GM12878 (cell line): ENCODE results near the gene ITGA3. TPM values are rescaled to one million over a fixed set of nuclear protein-coding genes. Genes with fewer than 3 reads are reported as not detected.

Experiments
- ATAC-seq: fragments of 200-7000 bp; cut with Tn5 transposase; 3 replicates; pipeline ENCODE4 v1.9.1; 2020; ENCODE audit warnings: mild to moderate bottlenecking, moderate library complexity
- BruUV-seq: library from RNA; stranded (reverse); fragments of 400-500 nt; replicated peaks from 2 replicates; lab custom pipeline; 2021; lab: Mats Ljungman, UMichigan
- CTCF ChIA-PET: fragments of 300-600 bp; sonication (Branson Sonifier 250); formaldehyde crosslinking; extraction: SDS; loops from one replicate; lab custom pipeline; 2021; ENCODE audit warnings: inconsistent platforms; lab: Yijun Ruan, JAX
- POLR2A ChIA-PET: fragments of 350-600 bp; formaldehyde crosslinking; extraction: SDS; loops from one replicate; lab custom pipeline; 2021; ENCODE audit warnings: inconsistent platforms; lab: Charles Lee
- RAD21 ChIA-PET: fragments of 300-600 bp; sonication (Branson Sonifier 250); formaldehyde crosslinking; loops from one replicate; lab custom pipeline; 2023; ENCODE audit warnings: antibody characterized with exemption; ENCODE audit not compliant: unreplicated experiment; lab: Charles Lee
- SMC1A ChIA-PET: fragments of 300-600 bp; sonication (Branson Sonifier 250); formaldehyde crosslinking; loops from one replicate; lab custom pipeline; 2023; ENCODE audit not compliant: unreplicated experiment, uncharacterized antibody; lab: Charles Lee
- DNase-seq: peaks from one replicate; pipeline ENCODE4 v3.0.0-alpha.2; 2011; ENCODE audit warnings: low read depth, low spot score
- FAIRE-seq: peaks from 3 replicates; lab custom pipeline; 2011; peaks lifted over from hg19 to GRCh38; lab: Jason Lieb, UNC
- H2AFZ ChIP-seq: 2 replicates; pipeline ENCODE4 v1.6.0; 2011; ENCODE audit warnings: low read depth, low read length, control low read depth; ENCODE audit not compliant: control insufficient read depth
- H3K27ac ChIP-seq: 2 replicates; pipeline ENCODE4 v1.5.1; 2011; ENCODE audit warnings: control low read depth; ENCODE audit not compliant: control insufficient read depth, insufficient read depth
- H3K27me3 ChIP-seq, 2 experiments: replicated peaks in 1 of 2; 2 replicates each; pipeline versions ENCODE4 v1.6.0 to v1.6.1; 2011; ENCODE audit warnings: low read length in 1 of 2; ENCODE audit not compliant: control insufficient read depth in 2 of 2, insufficient read depth in 2 of 2
- H3K36me3 ChIP-seq, 2 experiments: 2 replicates each; pipeline ENCODE4 v1.5.1; 2011; ENCODE audit warnings: low read length in 1 of 2; ENCODE audit not compliant: control insufficient read depth in 2 of 2, insufficient read depth in 2 of 2
- H3K4me1 ChIP-seq: 2 replicates; pipeline ENCODE4 v1.6.1; 2011; ENCODE audit warnings: mild to moderate bottlenecking, low read length, moderate library complexity, mixed read lengths; ENCODE audit not compliant: control insufficient read depth, insufficient read depth
- H3K4me2 ChIP-seq: 2 replicates; pipeline ENCODE4 v1.6.0; 2011; ENCODE audit warnings: control low read depth; ENCODE audit not compliant: control insufficient read depth, insufficient read depth
- H3K4me3 ChIP-seq: fragments of 200-600 bp; sonication (generic); 2 replicates; pipeline ENCODE4 v1.5.1; 2016
- H3K79me2 ChIP-seq: 2 replicates; pipeline ENCODE4 v1.6.0; 2011; ENCODE audit warnings: low read length; ENCODE audit not compliant: control insufficient read depth, insufficient read depth
- H3K9ac ChIP-seq: 2 replicates; pipeline ENCODE4 v1.8.0; 2011; ENCODE audit warnings: low read length, control low read depth, mixed read lengths; ENCODE audit not compliant: control insufficient read depth, insufficient read depth
- H3K9me3 ChIP-seq: replicated peaks from 3 replicates; pipeline ENCODE4 v1.5.1; 2011; ENCODE audit warnings: mild to moderate bottlenecking, low read length; ENCODE audit not compliant: control insufficient read depth, insufficient read depth
- H4K20me1 ChIP-seq: 2 replicates; pipeline ENCODE4 v1.6.0; 2011; ENCODE audit not compliant: control insufficient read depth, insufficient read depth
- CHD2 ChIP-seq: IDR thresholded peaks from 2 replicates; pipeline ENCODE4 v1.6.1; 2011; ENCODE audit warnings: low read depth, low read length, improper control_type of control experiment, borderline replicate concordance
- CREM ChIP-seq: IDR thresholded peaks from 2 replicates; pipeline ENCODE4 v1.6.1; 2014; ENCODE audit warnings: antibody characterized with exemption, low read depth
- DPF2 ChIP-seq: fragments of 450-650 bp; IDR thresholded peaks from 2 replicates; pipeline ENCODE4 v1.6.1; 2017; ENCODE audit warnings: mild to moderate bottlenecking
- EED ChIP-seq: sonication (generic); IDR thresholded peaks from 2 replicates; pipeline ENCODE4 v1.6.1; 2016; ENCODE audit warnings: antibody characterized with exemption, low read depth
- HCFC1 ChIP-seq: fragments of 150-350 bp; IDR thresholded peaks from 2 replicates; pipeline ENCODE4 v1.6.1; 2014; ENCODE audit warnings: low read length
- JUND ChIP-seq: IDR thresholded peaks from 2 replicates; pipeline ENCODE4 v1.6.1; 2012; ENCODE audit warnings: low read depth, mild to moderate bottlenecking, low read length, improper control_type of control experiment, moderate library complexity
- NRF1 ChIP-seq: conservative IDR thresholded peaks from 2 replicates; pipeline ENCODE4 v1.6.1; 2011; ENCODE audit warnings: mild to moderate bottlenecking, low read depth, low read length, improper control_type of control experiment
- RELA ChIP-seq: fragments of 450-650 bp; IDR thresholded peaks from 2 replicates; pipeline ENCODE4 v1.8.0; 2014; ENCODE audit warnings: borderline replicate concordance; ENCODE audit not compliant: partially characterized antibody
- SMARCA5 ChIP-seq: fragments of 450-650 bp; IDR thresholded peaks from 2 replicates; pipeline ENCODE4 v1.6.1; 2017; ENCODE audit warnings: mild to moderate bottlenecking
- YY1 ChIP-seq: IDR thresholded peaks from 2 replicates; pipeline ENCODE4 v1.6.1; 2011; ENCODE audit warnings: low read depth, mild to moderate bottlenecking, low read length
- ZNF622 ChIP-seq: fragments of 450-650 bp; IDR thresholded peaks from 2 replicates; pipeline ENCODE4 v1.6.1; 2017; ENCODE audit warnings: mild to moderate bottlenecking, inconsistent platforms
- ZSCAN29 ChIP-seq: fragments of 450-650 bp; IDR thresholded peaks from 2 replicates; pipeline ENCODE4 v1.6.1; 2017; ENCODE audit warnings: mild to moderate bottlenecking, moderate library complexity
- WGBS: methylation state at CpG from one replicate; pipeline ENCODE4 v1.1.6; 2016; ENCODE audit warnings: low lambda C conversion rate; ENCODE audit not compliant: insufficient replicate concordance, insufficient coverage; ENCODE audit errors: missing lambda C conversion rate; 5-methylcytosine and 5-hydroxymethylcytosine counted together
- in situ Hi-C: fragments of 300-500 bp; cut with MboI; formaldehyde crosslinking; loops from 9 replicates; pipeline ENCODE4 v1.14.3; 2018; ENCODE audit warnings: mixed read lengths
- intact Hi-C: fragments of 100-400 bp; cut with micrococcal nuclease; formaldehyde crosslinking; loops from one replicate; pipeline ENCODE4 v1.14.2; 2022; ENCODE audit not compliant: unreplicated experiment
- polyA plus RNA-seq, 11 experiments: library from polyadenylated mRNA; depleted of rRNA in 4 of 11; unstranded in 6 of 11; stranded (reverse) in 5 of 11; fragments of >200 nt; fragmentation: Nextera tagmentation in 4 of 11; fragmentation: Illumina TruSeq in 1 of 11; extraction: Ambion mirVana in 4 of 11; extraction: Trizol in 1 of 11; gene quantifications; 1 replicate in 1 of 11; 2 replicates in 10 of 11; pipeline versions ENCODE4 v1.2.1 to v1.2.3, GENCODE V29; 2011 to 2016; ENCODE audit warnings: inconsistent platforms in 2 of 11, missing spikeins in 2 of 11, low read depth in 1 of 11
- total RNA-seq, 4 experiments: library from RNA; depleted of rRNA in 3 of 4; stranded (reverse); fragments of >200 nt in 3 of 4; fragmentation: Illumina TruSeq in 1 of 4; extraction: Trizol in 1 of 4; gene quantifications; 2 replicates each; pipeline versions ENCODE4 v1.2.1 to v1.2.3, GENCODE V29; 2013 to 2021
- TF ChIP-seq, protein P1 (sequence below): fragments of 450-650 bp; IDR thresholded peaks from 2 replicates; pipeline ENCODE4 v1.6.1; 2018; ENCODE audit warnings: mild to moderate bottlenecking, low read depth, moderate library complexity; ENCODE audit not compliant: partially characterized antibody
- TF ChIP-seq, protein P2 (sequence below): IDR thresholded peaks from 2 replicates; pipeline ENCODE4 v1.6.1; 2011; ENCODE audit warnings: low read depth, mild to moderate bottlenecking, low read length, moderate library complexity, borderline replicate concordance; ENCODE audit errors: extremely low read depth
- TF ChIP-seq, protein P3 (sequence below): fragments of 450-650 bp; IDR thresholded peaks from 2 replicates; pipeline ENCODE4 v1.6.1; 2017; ENCODE audit warnings: mild to moderate bottlenecking, low read depth, inconsistent platforms; ENCODE audit not compliant: poor library complexity, severe bottlenecking

Gene ITGA3
- total and polyA plus RNA-seq, 10 of the 15 experiments (the other 5 are each of a cell fraction or from before 2014, with no cell fraction given): 0.29 to 13.4 (median 6.6) TPM

DNA sequence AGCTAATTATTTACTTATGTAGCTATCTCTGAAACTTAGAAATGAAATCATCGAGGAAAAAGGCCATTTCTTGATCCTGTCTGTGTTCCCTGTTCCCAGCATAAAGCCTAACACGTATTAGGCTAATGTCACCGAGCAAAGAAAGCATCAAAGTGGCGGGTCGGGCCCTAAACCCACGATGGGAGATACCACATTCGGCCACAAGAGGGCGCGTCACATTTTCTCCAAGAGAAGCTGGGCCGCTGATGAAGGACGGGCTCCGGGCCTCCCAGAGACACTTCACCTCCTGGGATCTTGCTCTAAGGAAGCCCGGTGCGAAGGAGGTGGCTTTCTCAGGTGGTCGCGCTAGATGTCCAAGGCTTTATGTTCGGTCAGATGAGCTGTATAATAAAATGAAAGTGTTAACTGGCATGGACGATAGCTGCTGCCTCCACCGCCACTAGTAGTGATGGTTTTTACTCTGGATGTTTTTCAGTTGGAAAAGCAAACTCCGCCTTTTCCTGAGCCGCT lies 38.4 kb downstream of the ITGA3 start (continued):
- TF ChIP-seq, protein P1, sequence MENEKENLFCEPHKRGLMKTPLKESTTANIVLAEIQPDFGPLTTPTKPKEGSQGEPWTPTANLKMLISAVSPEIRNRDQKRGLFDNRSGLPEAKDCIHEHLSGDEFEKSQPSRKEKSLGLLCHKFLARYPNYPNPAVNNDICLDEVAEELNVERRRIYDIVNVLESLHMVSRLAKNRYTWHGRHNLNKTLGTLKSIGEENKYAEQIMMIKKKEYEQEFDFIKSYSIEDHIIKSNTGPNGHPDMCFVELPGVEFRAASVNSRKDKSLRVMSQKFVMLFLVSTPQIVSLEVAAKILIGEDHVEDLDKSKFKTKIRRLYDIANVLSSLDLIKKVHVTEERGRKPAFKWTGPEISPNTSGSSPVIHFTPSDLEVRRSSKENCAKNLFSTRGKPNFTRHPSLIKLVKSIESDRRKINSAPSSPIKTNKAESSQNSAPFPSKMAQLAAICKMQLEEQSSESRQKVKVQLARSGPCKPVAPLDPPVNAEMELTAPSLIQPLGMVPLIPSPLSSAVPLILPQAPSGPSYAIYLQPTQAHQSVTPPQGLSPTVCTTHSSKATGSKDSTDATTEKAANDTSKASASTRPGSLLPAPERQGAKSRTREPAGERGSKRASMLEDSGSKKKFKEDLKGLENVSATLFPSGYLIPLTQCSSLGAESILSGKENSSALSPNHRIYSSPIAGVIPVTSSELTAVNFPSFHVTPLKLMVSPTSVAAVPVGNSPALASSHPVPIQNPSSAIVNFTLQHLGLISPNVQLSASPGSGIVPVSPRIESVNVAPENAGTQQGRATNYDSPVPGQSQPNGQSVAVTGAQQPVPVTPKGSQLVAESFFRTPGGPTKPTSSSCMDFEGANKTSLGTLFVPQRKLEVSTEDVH: peak; percentile 52
- peak; percentile 48; the same call in 1 of the 2 replicates for TF ChIP-seq SMARCA5
- no peak for TF ChIP-seq JUND
- peak; percentile 66 for TF ChIP-seq RELA
- TF ChIP-seq EED: 0 out of 2 replicates have a peak, but pooled peaks have one; percentile 11

DNA sequence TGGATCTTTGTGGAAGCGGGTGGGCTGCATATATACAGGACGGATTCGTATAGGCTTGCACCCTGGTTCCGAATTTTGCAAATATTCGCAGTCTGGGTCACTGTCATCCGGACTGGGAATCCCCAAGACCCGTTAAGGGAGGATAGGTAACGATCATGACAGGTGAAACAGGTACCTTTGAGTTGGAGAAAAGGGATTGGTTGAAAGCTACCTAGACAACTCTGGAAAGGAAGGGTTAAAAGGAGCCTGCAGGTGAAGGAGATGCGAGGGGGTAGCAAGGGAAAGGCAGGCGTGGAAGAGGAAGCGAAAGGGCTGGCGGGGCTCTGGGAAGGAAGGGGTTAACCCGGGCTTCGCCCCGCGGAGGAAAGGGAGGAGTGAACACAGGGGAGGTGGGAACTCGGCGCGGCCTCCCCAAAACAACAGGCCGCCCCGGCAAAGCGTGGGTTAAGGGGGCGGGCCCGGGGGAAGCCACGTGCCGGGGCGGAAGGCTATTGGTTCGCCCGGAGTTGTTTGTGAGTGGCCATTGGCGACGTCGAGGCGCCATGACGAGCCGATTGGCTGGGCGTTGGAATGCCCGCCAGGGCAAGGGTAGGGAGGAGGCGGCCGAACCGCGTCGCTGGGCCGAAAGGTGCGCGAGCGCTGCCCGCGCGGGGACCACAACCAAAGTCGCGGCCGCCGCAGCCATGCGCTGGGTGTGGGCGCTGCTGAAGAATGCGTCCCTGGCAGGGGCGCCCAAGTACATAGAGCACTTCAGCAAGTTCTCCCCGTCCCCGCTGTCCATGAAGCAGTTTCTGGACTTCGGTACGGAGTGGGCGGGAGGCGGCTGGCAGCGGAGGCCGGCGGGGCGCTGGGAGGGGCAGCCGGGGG lies 39.1 kb downstream of the ITGA3 start, which contains the start of gene PDK2:
PDK2 (plus strand) TSS at position 599 of the 867 bp plus-strand sequence; CDS start at position 684, 85 bp downstream.
- ChIA-PET POLR2A (interaction anchor here (0.5 to 1.5 kb wide), 5 partner anchors 36 to 71 kb away, joined by 3 to 5 read pairs (median 3); partner anchors contain the start of gene SGCA), CTCF (interaction anchor here (0.6 to 5.7 kb wide), 73 partner anchors 8 to 902 kb away, joined by 3 to 64 read pairs (median 6); partner anchors contain the start of genes COL1A1, ITGA3, LRRC59 and PPP1R9B), RAD21 (interaction anchor here (0.7 to 2.5 kb wide), 14 partner anchors 10 to 237 kb away, joined by 3 to 17 read pairs (median 6); partner anchors contain the start of gene COL1A1), SMC1A (interaction anchor here (0.8 to 3.7 kb wide), 24 partner anchors 10 to 529 kb away, joined by 3 to 23 read pairs (median 7); partner anchors contain the start of genes ITGA3, PPP1R9B and SGCA)
- DNase-seq (peak; percentile 78), FAIRE-seq (no peak), ATAC-seq (peak; percentile 98)
- BruUV-seq: no TSS peak
- H2AFZ ChIP-seq: peak within 1 kb of the TSS; percentile 98
- H3K27ac ChIP-seq: peak within 1 kb of the TSS; percentile 44
- no peaks in the 10 kb centered on the region for H3K79me2 ChIP-seq
- H3K4me1 ChIP-seq: peaks cover 17% of the 10 kb centered on the region
- H3K9me3 ChIP-seq: no peaks in the 10 kb centered on the region
- in situ Hi-C loops (loop anchor here (5.0 kb wide), 1 partner anchor 68 kb away; no protein-coding TSS in a partner anchor), intact Hi-C loops (loop anchor here (1.0 to 5.0 kb wide), 4 partner anchors 38 to 202 kb away; partner anchors contain the start of gene ITGA3)
- peak within 1 kb of the TSS; percentile 85 for H3K4me3 ChIP-seq
- H3K9ac ChIP-seq: peak within 1 kb of the TSS; percentile 66
- H3K4me2 ChIP-seq: peak within 1 kb of the TSS; percentile 100
- no peaks in the 10 kb centered on the region for H3K36me3 ChIP-seq
- no peaks in the 10 kb centered on the region for H4K20me1 ChIP-seq
- under 1% methylated on average over 46 of the region's 68 CpGs for WGBS
- H3K27me3 ChIP-seq: no peaks in the 10 kb centered on the region
- TF ChIP-seq YY1: peak; percentile 66
- TF ChIP-seq ZNF622: no peak
- TF ChIP-seq NRF1: 0 out of 2 replicates have a peak, but pooled peaks have one; percentile 7
- TF ChIP-seq CHD2: peak; percentile 90
- peak; percentile 49; the same call in 1 of the 2 replicates for TF ChIP-seq CREM
- TF ChIP-seq, protein P2, sequence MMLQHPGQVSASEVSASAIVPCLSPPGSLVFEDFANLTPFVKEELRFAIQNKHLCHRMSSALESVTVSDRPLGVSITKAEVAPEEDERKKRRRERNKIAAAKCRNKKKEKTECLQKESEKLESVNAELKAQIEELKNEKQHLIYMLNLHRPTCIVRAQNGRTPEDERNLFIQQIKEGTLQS: peak; percentile 75; the same call in 1 of the 2 replicates
- TF ChIP-seq DPF2: peak; percentile 38; the same call in 1 of the 2 replicates
- TF ChIP-seq ZSCAN29: no peak
- TF ChIP-seq, protein P3, sequence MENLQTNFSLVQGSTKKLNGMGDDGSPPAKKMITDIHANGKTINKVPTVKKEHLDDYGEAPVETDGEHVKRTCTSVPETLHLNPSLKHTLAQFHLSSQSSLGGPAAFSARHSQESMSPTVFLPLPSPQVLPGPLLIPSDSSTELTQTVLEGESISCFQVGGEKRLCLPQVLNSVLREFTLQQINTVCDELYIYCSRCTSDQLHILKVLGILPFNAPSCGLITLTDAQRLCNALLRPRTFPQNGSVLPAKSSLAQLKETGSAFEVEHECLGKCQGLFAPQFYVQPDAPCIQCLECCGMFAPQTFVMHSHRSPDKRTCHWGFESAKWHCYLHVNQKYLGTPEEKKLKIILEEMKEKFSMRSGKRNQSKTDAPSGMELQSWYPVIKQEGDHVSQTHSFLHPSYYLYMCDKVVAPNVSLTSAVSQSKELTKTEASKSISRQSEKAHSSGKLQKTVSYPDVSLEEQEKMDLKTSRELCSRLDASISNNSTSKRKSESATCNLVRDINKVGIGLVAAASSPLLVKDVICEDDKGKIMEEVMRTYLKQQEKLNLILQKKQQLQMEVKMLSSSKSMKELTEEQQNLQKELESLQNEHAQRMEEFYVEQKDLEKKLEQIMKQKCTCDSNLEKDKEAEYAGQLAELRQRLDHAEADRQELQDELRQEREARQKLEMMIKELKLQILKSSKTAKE: no peak
- TF ChIP-seq HCFC1: peak; percentile 27; the same call in 1 of the 2 replicates
